GM18517 (cell line): Measurements from ENCODE around the gene MEI1.

ENCODE experiments used
- ATAC-seq: cut with Tn5 transposase; IDR thresholded peaks from one replicate; pipeline ENCODE4 v1.9.1; 2021; ENCODE audit warnings: mild to moderate bottlenecking, moderate library complexity; ENCODE audit not compliant: unreplicated experiment

MEI1 gene

DNA sequence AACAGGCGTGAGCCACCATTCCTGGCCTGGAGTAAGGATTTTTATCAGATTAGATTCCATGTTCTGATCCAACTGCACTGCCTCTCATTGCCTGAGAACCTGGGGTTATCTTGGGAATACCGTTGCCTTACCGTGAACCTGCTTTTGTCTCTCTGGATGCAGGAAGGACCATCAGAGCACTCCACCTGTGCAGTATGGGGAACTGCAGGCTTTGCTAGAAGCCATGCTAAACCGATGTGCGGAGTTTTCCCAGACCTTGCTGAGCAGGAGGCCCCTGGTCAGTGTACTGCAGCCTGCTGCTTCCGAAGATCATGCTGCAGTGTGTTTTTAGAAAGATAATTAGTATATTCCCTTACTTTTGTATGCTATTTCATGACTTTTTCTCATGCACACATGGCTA lies 43.6 kb downstream of the MEI1 start:
- ATAC-seq = no peak

DNA sequence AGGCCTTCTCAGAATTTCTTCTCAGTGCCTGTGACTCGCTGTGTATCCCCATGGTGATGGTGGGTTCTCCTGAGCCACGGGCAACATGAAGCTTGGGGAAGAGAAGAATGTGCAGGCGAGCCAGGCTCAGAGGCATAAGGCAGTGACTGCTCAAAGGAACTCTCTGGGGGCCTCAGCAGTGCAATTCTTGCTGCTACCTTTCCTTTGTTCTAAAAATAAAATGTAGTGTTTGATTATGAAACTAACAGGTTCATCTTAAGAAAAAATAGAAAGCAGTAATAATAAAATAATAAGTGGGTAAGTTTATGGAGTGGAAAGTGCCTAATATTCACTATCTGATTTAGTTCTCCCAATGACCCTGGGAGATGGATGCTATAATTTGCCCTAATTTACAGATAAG lies 46.7 kb downstream of the MEI1 start:
- no peak for ATAC-seq

DNA sequence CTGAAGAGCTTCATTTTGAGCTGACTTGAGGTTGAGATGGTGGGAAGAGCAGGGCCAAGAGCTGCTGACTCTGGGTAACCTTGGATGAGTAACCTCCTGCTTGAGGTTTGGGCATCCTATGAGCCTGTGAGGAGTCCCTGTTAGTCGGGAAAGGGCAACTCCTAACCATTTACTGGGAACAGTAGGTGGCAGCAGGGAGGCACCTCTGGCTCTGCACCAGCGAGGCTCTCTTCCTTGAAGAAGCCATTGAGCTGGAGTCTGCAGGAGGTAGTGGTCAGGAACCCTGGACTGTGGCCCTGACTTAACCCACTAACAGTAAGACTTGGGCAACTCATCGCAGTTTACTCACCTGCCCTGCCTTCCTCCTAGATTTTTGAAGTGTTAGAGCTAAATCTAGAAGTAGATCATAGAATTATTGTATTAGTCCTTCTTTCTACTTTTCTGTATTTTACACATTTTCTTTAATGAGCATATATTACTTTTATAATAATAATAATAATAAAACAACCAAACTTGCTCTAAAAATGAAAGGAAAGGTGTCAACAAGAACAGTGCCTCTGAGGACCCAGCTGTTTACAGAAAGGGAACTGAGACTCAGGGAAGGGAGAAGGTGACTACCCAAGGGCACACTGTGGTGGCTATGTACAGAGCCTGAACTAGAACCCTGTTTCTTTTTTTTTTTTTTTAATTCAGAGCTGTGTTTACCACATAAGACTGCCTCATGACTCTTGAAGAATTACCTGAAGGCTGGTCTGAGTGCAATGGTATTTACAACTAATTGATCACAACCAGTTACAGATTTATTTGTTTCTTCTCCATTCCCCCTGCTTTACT lies 47.5 kb downstream of the MEI1 start:
- ATAC-seq = peak; percentile 84

DNA sequence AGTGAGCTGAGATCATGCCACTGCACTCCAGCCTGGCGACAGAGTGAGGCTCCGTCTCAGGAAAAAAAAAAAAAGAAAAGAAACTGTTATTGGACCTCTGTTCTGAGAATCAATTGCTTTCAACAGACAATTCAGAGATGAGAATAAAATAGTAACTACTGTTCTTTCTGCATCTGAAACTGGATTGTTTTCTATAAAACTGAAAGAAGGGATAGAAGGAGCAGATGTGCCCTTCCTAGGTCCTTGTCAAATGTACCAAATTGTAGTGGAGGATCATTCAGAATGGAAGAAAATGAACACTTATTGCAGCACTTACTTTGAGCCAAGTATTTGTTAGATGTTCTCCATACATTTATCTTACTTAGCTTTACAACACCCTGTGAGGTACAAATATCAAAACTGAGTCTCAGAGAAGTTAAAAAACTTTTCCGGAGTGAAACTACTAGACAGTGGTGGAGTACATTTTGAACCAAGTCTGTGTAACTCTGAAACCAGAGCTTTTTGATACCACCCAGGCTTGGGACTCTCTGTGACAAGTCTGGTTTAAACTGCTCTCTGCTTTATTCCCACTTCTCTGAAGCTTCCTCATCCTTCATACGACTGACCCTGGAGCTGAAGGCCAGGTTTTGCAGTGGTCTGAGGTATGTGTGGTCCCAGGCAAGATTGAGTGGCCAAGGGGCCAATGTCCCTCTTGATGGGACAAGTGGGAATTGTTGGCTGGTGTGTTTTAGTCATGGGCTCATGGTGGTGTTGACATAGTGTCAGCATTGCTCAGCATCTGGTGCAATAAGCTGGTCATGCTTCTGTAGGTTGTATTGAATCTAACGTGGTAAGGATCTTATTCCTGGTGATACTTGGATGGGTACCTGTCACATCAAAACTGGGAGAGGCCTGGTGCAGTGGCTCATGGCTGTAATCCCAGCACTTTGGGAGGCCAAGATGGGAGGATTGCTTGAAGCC lies 53.0 kb downstream of the MEI1 start:
- ATAC-seq = no peak

DNA sequence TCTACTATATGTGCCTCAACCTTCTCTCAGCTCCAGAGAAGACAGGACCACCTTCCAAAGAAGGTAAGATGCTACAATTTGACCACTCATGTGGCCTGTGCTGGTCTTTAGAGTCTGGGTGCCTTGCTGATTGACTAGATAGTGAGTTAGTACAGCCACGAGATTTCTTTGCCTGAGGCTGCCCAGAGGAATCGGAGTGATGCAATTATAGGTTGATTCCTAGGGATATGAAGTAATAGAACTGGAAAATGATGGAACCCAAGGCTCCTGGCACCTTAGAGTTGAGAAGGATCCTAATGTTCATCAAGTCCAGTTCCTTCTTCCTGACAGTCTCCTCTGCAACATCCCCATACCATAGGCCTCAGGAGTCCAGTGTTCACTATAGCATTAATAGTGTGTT lies 54.7 kb downstream of the MEI1 start:
- ATAC-seq = no peak

DNA sequence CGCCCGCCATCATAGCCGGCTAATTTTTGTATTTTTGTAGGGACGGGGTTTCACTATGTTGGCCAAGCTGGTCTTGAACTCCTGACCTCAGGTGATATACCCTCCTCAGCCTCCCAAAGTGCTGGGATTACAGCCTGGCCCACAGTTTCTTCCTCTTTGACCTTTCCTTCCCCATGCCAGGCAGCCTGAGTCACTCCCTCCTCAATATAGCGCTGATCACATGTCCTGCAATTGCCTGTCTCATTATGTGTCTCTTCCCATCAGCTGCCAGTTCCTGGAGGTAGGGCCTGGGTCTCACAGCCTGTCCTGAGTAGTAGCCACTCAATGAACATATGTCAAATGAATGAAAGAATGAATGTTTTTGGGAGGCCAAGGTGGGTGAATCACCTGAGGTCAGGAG lies 58.2 kb downstream of the MEI1 start:
- ATAC-seq = no peak

DNA sequence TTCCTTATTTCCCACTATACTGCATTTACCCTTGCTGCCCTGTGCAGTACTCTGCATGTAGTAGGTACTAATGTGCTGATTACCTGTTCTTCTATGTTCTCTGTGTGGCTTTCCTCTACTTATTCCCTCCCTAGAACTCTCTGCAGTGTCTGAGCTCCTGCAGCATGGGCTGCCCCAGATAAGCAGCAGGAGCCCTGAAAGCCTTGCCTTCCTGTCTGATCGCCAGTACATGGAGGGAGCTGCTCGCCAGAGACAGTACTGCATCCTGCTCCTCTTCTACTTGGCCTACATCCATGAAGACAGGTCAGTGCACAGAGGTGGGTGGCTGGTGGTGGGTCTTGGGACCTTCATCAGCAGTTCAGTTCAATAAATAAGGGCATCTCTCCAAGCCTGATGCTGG lies 58.9 kb downstream of the MEI1 start:
- ATAC-seq = no peak

DNA sequence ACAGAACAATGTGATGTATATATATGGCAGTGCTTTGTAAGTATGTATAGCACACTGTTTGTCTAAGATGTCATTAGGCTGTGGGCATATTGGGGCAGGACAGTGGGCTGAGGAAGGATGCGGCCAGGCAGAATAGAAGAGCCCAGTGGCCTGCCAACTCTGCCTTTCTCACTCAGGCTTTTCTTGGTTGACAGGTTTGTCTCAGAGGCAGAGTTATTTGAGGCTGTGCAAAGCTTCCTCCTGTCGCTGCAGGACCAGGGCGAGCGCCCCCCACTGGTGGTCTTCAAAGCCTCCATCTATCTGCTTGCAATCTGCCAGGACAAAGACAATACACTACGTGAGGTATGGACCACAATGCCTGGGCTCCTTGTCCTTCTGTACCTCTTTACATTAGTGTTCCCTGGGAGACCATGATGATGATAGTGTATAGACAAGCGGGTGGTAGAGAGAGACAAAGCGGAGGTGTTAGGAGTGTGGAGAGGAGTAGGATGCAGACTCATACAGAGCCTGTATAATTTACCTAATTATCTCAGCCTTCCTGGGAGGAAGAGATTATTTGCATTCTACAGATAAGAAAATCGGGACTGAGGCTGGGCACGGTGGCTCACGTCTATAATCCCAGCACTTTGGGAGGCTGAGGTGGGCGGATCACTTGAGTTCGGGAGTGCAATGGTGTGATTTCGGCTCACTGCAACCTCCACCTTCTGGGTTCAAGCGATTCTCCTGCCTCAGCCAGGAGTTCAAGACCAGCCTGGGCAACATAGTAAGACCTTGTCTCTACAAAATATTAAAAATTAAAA lies 63.9 kb downstream of the MEI1 start:
- no peak for ATAC-seq

DNA sequence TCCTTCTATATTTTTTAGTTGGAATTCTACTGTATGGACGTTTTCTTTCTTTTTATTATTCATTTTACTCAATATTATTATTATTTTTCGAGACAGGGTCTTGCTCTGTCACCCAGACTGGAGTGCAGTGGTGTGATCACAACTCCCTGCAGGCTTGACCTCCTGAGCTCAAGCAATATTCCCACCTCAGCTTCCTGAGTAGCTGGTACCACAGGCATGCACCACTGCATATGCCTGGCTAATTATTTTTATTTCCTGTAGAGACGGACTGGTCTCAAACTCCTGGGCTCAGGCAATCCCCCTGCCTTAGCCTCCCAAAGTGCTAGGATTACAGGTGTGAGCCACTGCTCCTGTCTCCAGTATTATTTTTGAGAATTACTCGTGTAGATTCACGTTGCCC lies 67.2 kb downstream of the MEI1 start:
- ATAC-seq = no peak

DNA sequence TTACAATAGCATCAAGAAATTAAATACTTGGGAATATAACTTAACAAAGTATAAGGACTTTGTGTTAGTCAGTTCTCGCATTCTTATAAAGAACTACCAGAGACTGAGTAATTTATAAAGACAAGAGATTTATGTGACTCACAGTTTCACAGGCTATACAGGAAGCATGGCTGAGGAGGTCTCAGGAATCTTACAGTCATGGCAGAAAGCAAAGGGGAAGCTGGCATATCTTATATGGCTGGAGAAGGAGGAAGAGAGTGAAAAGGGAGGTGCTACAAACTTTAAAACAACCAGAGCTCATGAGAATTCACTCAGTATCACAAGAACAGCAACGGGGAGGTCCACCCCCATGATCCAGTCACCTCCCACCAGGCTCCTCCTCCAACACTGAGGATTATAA lies 69.1 kb downstream of the MEI1 start:
- no peak for ATAC-seq

DNA sequence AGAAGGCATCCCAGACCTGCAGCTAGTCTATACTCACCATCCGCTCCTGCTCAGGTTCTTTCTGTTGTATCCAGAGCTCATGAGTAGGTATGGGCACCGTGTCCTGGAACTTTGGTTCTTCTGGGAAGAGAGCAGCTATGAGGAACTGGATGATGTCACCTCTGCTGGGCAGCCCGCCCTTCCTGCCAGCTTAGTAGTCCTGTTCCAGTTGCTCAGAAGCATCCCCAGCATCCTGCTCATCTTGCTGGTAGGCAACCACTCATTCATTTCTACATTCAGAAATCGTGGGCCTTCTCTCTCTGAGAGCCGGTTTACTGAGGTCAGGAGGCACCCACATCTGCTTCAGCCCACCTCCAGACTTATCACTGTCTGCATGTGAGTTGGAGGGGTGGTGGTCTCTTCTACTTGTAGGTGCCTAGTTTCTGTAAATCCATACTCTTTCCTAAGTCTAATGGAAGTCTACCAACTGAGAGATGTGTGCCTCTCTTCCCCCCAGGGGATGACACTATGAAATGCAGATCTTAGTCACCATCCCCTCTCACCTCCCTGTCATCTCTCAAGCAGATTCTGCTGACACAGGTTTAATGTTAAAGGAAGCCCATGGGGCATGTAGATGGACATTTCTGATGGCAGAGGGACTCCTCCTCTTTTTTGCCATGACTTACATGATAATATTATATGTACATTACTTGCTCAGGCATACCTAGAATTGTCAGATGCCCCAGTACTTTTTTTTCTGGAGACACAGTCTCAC lies 71.6 kb downstream of the MEI1 start:
- no peak for ATAC-seq

DNA sequence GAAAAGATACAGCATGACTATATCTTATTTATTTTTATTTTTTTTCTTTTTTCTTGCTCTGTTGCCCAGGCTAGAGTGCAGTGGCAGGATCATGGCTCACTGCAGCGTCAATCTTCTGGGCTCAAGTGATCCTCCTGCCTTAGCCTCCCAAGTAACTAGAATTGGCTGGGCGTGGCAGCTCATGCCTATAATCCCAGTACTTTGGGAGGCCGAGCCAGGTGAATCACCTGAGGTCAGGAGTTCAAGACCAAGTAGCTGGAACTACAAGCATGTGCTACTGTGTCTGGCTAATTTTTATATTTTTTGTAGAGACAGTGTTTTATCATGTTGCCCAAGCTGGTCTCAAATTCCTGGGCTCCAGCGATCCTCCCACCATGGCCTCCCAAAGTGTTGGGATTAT lies 72.9 kb downstream of the MEI1 start:
- no peak for ATAC-seq

DNA sequence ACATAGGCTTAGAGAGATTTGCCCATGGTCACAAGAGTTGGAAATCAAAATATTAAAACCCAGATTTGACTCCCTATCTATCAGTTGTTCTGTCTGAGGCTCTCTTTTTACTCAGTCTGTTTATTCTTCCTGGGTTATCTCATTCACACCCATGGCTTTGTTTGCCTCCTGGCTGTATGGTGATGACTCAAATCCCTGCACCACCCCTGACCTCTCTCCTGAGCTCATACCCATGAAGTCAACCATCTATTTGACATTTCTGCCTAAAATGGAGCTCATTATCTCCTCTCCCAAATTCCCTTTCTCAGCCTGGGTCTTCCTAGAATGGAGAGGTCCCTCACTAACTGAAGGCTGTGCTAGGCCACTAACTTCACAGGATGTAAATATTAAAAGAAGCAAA lies 73.3 kb downstream of the MEI1 start:
- no peak for ATAC-seq

DNA sequence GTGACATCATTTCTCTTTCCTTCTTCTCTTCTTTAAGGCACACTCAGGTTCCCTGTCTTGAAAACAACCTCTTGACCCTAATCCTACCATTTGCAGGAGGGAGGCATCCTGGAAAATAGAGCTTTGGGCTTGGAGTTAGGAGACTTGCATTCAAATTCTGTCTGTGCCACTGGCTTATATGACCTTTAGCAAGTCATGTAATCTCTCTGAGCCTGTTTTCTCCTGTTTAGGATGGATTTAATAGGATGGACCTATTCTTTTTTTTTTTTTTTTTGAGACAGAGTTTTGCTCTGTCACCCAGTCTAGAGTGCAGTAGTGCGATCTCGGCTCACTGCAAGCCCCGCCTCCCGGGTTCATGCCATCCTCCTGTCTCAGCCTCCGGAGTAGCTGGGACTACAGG lies 76.0 kb downstream of the MEI1 start:
- ATAC-seq = no peak

DNA sequence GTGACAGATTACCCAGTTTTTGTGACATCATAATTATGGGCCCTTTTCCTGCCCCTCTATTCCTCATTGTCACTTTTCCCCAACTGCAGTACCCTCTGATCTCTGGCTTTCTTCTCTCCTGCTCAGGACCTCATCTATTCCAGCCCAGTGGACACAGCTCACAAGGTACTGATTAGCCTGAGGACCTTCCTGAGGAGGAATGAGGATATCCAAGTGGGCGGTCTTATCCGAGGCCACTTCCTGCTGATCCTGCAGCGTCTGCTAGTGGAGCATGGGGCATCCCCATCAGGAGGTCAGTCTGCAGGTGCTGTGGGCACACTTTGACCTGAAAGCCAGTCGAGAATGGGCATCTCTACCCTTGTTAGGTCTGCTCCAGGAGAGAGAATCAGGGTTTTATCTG lies 76.7 kb downstream of the MEI1 start:
- ATAC-seq = no peak

DNA sequence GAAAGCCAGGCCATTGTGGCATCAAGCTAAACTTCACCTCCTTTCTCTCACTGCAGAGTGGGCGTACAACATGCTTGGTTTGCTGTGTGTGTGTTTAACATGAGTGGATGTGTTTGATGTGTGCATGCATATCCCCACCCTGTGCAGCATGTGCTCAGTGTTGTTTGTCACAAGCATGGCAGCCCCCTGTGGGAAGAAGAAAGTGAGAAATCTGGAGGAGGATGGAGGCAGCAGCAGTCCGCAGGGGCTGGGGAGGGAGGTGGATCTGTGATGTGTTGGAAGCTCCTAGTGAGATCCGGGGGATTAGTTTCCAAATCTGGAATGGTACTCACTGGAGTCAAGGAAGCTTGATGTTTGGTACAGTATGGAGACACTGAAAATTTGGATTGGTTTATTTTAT lies 77.1 kb downstream of the MEI1 start:
- ATAC-seq = no peak

DNA sequence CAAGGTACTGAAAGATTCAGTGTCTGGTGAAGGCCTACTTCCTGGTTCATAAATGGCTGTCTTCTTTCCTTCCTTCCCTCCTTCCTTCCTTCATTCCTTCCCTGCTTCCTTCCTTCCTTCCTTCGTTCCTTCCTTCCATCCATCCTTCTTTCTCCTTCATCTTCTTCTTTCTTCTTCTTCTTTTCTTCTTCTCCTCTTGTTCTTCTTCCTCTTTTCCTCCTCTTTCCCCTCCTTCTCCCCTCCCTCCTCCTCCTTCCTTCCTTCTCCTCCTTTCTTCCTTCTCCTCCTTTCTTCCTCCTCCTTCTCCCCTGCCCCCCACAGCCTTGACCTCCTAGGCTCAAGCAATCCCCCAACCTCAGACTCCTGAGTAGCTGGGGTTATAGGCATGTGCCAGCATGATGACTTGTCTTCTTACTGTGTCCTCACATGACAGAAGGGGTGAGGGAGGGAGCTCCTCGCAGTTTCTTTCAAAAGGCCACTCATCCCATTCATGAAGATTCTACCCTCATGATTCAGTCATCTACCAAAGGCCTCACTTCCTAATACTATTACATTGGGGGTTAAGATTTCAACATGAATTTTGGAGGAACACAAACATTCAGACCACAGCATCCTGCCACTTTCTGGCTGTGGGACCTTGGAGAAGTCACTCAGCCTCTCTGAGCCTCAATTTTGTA lies 78.6 kb downstream of the MEI1 start:
- no peak for ATAC-seq

DNA sequence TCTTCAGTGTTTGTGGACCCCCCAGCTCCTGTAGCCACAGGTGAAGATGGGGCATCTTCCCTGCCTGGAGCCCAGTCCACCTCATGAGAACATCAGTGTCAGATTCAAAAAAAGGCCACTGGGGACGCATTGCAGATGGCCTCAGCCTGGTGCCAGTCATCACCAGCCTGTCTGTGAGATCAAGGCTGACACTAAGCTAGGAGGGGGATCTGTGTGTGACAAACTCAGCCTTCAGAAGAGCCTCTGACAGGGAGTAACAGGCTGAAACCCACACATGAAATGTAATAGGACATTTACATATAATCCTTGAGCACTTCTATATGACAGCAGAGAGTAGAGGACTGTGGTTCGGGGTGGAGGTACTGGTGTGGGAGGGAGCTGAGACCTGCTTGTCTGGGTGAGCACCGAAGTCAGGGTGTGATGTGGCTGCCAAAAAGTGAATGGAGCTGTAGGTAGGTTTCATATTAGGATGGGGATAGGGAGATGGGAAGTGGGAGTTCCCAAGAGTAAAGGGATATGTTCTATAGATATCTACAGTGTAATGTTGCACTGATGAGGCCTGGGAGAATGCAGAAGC lies 80.7 kb downstream of the MEI1 start:
- ATAC-seq = no peak

DNA sequence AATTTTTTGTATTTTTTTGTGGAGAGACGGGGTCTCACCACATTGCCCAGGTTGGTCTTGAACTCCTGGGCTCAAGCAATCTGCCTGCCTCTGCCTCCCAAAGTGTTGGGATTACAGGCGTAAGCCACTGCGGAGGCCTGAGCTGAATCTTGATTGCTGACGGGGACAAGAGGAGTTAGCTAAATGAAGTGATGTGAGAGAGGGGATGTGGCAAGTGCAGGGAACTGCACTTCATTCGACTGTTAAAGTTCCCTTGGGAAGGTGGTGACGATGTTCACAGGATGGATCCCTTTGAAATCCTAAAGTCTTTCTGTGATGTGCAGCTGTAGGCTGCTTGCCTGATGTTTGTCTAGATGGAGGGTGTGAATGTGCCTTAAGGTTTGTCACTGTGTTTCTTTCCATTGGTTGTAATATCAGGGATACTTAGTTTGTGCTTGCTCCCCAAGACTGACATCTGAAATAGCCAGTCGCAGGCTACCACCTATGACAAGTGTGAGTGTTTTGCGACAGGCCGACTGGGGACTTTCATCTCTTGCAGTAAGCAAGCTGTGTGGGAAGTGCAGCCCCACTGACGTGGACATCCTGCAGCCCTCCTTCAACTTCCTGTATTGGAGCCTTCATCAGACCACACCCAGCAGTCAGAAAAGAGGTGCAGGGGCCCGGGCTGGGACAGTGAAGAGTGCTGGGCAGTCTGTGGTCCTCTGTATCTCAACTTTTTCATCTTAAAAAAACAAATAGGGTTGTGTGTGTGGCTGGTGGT lies 81.6 kb downstream of the MEI1 start:
- peak; percentile 87 for ATAC-seq
